Activated effector memory CD4-positive, alpha-beta T cell treated with anti-CD3 and anti-CD28 coated beads, Interleukin-2, amount 50 U/mL, for 16 hours (primary cell): Measurements from ENCODE around the gene TLCD3B.
A peak's percentile ranks its signal among the peaks of the same experiment; 100 is the strongest.
"Not testable (repeated sequence)": the region's sequence is repeated elsewhere in the genome, so short reads cannot be mapped to it uniquely, and the experiment has no call there.

Experiments used
- DNase-seq: peaks from one replicate; pipeline ENCODE4 v3.0.0-alpha.2; 2020

Gene TLCD3B

DNA sequence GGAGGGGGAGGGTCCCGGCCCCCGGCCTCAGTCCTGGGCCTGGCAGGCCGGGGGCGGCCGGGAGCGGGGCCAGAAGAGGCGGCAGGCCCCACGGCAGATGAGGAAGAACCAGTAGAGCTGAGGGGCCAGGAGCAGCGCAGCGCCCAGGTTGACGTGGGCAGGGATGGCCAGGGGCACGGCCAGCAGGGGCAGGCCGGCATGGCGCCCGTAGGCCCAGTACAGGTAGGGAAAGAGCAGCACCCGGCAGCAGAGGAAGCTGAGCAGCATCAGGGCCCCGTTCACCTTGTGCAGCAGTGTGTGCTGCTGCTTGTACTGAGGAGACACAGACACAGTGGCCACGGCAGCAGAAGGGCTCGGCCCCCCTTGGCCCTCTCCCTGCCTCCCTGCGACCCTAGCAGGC, 5.9 kb downstream of the TLCD3B start:
- no peak for DNase-seq

DNA sequence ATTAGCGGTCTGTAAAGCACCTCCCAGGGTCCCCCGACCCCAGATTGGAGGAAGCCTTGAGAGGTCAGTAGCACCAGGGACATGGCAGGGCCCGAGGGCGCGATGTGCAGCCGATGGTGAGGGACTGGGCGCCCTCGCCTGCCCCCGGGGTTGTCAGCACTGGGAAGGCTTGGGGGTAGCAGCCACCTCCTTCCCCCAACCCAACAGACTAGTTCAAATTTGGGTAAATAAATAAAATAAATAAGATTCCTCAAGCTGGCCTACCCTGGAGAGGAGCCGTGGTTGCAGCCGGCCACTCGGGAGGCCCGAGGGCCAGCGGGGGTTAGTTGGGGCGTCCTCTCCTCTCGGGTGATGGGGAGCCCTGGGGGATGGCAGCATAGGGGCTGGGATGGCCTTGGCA, 6.6 kb downstream of the TLCD3B start:
- DNase-seq, result no peak

DNA sequence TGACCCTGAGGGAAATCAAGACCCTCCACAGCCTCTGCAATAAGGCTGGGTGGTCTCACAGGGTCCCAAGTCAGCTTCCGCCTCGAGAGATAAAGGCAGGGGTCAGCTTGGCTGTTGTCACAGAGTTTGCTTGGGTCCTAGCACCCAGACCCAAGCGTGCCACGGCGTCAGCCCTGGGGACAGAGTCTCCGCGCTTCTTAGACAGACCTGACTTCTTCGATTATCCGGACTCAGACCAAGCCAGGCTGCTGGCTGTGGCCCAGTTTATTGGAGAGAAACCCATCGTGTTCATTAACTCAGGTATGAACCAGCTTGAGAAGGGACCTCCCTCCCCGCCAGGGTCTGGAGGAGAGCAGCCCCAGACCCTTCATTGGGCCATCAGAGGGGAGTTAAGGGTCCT, 7.5 kb downstream of the TLCD3B start:
- DNase-seq, result no peak

DNA sequence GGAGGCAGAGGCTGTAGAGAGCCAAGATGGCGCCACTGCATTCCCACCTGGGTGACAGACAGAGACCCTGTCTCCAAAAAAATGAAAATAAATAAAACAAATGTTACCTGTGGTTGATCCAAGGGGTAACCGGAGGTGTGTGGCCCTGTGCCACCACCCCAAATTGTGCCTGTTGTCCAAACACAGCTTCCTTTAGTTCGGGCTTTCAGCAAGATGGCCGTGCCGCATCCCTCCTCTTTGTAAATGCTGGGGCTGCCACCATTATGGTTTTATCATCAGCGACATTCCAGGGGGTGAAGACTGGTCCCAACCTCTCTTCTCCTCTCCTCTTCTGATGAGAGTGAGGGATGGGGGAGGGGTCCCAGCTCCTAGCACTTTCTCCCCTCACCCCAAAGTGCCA, 8.2 kb downstream of the TLCD3B start, which contains the start of gene C16orf92:
TSS of gene C16orf92 (plus strand) at position 312 of the 400 bp plus-strand sequence. CDS start 143 bp downstream, outside the sequence.
- DNase-seq, result no peak

DNA sequence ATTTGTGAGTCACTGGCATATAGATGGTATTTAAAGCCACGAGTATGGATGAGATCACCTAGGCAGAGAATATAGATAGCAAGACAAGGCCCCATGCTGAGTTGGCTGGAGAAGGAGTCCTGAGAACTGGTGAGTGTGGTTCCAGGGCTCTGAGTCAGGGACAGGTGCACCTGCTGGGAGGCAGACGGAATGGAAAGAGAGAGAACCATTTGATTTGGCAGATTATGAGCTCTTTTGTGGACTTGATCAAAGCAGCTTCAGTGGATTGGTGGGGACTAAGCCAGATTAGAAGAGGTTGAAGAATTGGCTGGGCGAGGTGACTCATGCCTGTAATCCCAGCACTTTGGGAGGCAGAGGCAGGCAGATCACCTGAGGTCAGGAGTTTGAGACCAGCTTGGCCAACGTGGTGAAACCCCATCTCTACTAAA, 12.3 kb downstream of the TLCD3B start:
- no peak for DNase-seq

DNA sequence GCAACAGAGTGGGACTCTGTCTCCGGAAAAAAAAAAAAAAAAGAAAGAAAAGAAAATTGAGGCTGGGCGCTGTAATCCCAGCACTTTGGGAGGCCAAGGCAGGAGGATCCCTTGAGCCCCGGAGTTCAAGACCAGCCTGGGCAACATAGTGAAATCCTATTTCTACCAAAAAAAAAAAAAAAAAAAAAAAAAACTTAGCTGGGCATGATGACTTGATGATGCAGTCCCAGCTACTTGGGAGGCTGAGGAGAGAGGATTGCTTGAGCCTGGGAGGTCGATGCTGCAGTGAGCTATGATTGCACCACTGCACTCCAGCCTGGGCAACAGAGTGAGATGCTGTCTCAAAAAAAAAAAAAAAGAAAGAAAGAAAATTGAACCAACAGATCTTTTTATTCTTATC, 13.1 kb downstream of the TLCD3B start:
- DNase-seq, result not testable (repeated sequence)

DNA sequence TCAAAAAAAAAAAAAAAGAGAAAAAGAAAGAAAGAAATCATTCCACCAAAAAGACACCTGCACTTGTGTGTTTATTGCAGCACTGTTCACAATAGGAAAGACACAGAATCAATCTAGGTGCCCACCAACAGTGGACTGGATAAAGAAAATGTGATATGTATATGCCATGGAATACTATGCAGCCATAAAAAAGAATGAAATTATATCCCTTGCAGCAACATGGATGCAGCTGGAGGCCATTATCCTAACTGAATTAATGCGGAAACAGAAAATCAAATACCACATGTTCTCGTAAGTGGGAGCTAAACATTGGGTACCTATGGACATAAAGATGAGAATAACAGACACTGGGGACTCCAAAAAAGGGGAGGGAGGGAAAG, 13.8 kb downstream of the TLCD3B start:
- no peak for DNase-seq

DNA sequence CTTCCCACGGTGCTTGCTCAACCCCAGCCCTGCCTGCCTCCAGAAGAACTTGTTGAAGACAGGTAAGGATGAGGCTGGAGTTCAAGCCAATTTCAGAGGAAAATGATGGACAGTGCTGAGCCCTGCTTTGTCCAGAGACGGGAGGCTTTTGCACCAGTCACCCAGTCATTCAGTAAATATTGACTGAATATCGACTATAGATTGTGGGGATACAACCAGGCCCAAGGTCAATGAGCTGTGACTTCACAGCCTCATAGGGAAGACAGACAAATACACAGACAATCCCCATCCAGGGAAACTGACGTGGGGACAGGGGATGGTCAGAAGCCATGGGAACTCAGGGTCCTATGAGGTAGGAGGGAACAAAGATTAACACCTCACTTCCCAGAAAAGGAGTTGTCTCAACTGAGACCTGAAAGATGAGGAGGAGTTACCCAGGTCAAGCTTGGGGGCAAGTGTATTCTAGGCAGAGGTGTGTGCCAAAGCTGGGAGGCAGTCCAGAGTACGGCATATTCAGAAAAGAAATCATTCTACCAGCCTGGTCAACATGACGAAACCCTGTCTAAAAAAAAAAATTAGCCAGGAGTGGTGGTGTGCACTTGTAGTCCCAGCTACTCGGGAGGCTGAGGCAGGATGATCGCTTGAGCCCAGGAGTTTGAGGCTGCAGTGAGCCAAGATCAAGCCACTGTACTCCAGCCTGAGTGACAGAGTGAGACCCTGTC, 14.4 kb downstream of the TLCD3B start:
- no peak for DNase-seq

DNA sequence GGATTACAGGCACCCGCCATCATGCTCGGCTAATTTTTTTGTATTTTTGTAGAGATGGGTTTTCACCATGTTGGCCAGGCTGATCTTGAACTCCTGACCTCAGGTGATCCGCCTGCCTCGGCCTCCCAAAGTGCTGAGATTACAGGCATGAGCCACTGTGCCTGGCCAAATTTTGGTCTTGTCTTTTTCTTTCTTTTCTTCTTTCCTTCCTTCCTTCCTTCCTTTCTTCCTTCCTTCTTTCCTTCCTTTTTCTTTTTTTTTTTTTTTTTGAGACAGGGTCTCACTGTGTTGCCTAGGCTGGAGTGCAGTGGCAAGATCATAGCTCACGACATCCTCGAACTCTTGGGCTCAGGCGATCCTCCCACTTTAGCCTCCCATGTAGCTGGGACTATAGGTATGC, 15.6 kb downstream of the TLCD3B start:
- DNase-seq, result not testable (repeated sequence)

DNA sequence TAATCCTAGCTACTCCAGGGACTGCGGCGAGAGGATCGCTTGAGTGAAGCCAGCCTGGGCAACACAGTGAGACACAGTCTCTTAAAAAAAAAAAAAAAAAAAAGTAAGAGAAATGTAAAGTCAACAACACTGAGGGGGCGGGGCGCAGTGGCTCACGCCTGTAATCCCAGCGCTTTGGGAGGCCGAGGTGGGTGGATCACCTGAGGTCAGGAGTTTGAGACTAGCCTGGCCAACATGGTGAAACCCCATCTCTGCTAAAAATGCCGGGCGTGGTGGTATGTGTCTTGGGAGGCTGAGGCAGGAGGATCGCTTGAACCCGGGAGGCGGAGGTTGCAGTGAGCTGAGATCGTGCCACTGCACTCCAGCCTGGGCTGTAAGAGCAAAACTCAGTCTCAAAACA, 18.5 kb downstream of the TLCD3B start:
- DNase-seq, result not testable (repeated sequence)

DNA sequence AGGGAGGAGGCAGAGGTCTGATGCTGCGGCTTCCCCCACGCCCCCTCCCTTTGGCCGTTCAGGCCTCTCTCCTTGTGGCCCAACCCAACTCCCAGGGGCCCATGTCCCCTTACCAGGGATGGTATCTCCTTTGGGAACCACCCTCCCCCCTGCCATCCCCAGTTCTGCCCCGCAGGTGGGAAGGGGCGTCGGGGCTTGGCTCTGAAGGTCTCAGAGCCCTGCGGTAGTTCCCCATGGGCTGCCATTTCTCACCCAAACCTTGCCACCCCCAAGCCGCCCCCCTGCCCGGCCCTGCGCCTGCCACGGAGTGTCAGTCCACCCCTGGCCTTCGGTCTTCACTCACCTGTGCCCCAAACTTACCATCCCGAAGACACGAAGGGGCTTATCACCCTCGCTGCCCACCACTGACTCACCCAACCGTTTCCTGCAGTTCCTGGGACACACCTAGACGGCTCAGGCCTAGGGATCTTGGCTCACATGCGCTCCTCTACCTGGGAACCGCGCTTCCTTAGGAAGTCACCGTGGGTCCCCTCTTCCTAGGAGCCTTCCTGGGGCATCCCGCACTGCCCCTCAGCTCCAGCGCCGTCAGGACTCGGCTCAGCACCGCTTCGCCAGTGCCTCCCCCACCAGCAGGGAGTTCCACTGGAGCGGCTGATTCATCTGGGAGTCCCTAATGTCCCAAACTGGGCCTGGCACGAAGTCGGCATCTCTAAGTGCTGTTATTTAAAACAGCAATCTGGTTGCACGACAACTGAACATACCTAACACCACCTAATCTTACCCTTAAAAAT, 19.2 kb downstream of the TLCD3B start:
- no peak for DNase-seq

DNA sequence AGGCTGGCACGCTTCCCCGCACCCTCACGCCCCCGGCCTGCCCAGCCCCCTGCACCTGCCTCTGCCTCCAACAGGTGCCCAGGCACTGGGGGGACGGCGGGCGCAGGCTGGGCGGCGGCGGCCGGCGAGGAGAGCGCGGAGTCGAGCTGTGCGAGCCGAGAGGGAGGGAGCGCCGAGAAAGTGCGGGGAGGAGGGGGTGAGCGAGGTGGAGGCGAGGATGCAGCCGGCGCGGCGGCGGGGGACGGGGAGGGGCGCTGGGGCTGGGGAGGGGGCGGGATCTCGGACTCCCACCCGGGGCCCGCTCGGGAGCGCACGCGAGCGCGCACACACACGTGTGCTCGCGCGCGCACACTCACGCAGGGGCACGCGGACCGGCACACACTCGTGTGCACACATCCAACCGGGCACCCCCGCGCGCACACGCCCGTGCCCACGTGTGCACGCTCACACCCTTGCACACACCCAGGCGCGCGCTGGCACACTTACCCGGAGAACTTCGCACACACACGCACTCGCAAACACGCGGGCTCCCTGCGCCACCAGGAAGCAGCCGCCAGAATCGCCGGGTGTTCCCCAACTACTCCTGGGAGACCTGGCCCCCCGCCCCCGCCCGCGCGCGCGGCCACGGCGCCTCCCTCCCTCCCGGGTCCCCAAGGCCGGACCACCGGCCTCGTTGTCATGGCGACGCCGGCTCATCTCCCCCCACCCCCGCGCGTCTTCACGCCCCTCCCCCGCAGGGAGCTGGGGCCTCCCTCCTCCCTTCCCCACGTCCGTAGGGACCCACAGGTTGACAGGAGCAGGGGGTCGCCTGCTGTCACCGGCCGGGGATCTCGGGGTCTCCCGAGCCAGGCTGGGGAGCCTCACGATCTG, 20.0 kb downstream of the TLCD3B start, which contains the start of gene DOC2A:
TSS of gene DOC2A (minus strand) at position 184 of the 870 bp plus-strand sequence. CDS start 805 bp downstream, outside the sequence.
- peak; percentile 71 for DNase-seq

DNA sequence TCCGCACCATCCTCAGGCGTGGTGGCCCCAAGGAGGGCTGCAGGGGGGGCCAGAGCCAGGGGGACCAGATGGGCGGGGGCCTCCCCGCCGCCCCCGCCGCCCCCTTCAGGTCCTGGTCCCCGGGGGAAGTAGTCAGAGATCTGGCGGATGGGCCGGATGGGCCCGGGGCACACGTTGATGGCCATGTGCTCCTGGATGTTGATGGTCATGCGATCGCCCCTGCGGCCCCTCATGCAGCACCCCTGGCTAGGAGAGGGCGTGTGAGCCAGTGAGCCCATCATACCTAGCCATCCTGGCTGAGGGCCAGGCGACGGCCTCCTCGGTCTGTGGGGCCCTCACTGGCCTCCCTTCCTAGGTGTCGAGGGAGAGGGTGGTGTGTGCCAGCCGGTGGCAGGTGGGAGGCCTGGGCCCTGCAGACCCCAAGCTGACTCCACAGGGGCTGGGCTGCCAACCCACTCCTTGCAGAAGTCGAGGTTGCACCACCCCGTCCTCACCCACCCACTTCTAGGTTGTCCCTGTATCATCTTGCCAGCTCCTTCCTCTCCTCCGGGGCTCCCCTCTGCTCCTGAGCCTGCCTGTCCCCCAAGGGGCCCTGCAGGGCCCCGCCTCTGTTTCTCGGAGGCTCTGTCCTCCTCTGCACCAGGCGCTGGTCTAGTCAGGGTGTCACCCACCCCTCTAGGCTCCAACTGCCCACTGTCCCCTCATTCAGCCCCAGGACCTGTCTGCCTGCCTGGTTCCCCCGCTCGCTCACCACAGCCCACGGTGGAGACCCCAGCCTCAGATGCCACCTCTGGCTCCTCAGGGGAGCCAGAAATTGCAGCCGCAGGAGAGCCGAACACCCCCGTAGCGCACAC, 20.9 kb downstream of the TLCD3B start:
- DNase-seq, result no peak

DNA sequence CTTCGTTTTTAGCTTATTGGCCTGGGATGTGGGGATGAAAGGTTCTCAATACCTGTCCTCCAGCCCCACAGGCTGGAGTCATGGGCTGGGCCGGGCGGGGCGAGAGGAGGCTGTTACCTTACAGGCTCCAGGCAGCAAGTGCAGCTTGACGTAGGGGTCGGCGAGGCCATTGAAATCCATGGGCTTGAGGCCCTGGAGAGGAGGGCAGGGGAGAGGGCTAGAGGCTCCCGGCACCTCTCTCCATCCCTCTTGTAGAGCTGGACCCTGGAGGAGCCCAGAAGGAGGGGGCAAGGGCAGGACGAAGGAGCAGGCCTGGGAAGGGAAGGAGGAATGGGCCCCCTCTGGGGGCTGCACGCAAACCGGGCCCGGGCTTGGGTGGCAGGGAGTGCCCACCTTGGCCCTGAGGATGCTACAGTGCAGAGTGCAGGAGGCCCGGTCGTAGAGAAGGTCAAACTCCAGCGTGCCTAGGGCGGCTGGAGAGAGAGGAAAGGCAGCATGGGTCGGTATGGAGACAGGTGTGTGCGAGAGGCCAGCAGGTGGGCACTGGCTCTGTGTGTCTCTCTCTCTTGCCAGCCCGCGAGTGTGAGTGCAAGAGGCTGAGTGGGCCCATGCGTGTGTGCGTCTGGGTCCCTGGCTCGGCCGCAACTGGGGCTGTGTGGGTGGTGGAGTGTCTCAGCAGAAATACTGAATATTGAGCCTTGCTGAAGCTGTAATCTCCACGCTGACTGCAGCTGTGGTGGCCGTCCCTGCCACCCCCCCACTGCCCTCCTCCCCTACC, 21.8 kb downstream of the TLCD3B start:
- DNase-seq, result no peak

DNA sequence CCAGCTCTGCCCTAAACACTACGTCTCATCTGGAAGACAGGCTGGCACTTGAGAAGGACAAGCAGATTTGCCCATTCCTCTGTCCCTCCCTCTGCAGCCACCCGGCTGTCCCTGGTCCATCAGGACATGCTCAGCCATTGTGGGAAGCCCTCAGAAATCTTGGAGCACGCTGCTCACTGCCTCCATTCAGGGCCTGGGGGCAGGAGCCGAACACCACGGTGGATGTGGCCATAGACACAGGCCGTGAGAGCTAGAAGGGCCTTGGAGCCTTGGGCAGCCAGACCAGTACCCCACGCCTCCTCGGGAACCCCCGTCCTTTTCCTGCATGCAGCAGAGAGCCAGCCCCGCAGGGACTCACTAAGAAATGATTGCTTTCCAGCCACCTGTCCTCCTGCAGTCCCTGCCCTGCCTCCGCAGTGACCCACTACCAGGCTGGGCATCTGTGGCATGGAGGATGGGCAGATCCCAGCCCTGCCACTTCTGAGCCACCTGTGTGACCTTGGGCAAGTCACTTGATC, 23.6 kb downstream of the TLCD3B start:
- no peak for DNase-seq

DNA sequence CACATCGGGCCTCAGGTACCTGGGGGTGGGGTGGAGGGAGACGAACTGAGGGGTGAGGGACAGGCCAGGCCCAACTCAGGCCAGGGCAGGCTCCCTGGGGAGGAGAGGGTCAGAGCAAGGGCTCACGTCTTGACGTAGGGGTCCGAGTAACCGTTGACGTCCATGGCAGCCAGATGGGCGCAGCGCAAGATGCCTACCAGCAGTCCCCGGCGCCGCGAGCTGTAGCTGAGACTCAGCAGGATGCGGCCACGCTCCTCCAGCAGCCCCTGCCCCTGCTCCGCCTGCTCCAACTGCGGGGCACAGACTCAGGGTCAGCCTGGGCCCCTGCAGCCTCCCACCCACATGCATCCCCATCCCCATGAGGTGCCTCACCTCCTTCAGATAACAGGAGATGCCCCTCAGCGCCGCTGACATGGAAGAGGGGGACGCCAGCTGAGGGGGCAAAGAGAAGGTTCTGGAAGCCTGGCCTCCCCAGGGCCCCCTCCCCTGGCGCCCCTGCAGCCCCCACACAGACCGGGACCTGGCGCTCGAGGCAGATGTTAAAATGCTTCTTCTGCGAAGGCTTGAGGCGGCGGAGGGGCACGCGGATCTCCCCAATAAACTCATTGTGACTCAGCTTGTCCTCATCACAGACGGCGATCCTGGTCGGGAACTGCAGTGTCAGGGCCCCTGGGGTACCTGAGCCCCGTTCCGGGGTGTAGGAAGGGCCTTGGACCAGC, 24.3 kb downstream of the TLCD3B start:
- DNase-seq, result no peak

DNA sequence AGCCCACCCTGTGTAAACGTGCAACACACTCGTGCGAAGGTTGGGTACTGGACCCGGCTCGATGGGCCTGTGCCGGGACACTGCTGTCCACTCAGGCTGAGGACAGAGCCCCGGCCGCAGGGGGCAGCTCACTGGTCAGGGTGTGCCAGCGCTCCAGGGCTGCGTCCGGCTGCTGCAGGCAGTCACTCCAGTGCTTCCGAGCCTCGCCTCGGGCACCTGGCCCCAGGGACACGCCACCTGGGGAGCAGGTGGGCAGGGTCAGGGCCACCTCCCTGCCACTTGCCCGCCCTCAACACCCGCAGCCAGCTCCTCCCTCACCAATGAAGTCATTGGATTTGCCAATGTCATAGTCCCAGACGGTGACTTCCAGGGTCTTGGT, 25.0 kb downstream of the TLCD3B start:
- no peak for DNase-seq

DNA sequence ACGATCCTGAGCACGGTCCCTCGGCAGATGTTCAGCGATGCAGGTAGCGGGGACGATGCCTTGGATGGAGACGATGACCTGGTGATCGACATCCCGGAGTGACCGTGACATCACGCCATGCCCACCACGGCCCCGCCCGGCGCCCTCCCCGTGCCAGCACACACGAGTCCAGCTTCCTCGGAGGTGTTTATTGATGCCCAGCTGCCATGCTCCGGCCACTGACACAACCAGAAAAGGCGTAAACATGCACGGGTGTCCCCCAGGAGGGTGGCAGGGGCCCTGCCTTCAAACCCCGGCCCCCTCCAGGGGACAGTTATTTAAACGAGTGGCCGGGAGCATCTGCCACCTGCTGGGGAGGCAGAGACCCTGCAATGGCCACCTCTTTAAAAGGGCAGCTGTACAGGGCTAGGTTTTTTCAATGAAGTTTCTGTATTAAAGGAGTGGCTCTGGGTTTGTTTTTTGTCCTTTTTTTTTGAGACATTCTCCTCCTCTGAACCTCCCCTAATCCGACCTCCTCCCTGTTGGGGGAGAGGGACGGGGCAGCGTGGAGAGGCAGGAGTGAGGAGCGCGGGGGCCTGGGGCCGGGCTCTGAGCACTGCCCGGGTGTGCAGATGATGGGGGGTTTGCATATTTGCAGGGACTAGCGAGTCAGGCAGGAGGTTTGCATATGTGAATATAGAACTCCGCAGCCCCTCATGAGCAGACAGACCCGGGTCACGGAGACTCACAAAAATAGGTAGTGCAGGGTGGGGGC, 25.6 kb downstream of the TLCD3B start:
- DNase-seq, result peak; percentile 73

DNA sequence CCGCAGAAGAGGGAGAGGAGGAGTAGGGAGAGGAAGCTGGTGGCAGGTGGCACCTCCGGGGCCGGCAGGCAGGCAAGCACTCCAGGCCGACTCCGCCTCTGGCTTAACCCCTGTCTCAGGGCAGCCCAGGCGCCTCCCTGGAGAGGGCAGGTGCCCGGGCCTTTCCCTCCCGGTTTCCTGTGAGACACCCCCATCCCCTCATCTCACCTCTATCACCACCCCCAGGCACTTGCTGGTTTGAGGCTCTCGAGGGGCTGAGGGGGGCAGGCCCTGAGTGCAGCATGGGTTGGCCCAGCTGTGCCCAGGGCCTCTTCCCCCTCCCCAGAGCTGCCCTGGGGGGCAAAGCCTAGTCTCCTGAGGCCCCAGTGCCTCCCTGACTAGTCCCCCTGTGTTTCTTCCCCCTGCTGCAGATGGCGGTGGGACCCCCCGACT, 26.2 kb downstream of the TLCD3B start:
- no peak for DNase-seq

DNA sequence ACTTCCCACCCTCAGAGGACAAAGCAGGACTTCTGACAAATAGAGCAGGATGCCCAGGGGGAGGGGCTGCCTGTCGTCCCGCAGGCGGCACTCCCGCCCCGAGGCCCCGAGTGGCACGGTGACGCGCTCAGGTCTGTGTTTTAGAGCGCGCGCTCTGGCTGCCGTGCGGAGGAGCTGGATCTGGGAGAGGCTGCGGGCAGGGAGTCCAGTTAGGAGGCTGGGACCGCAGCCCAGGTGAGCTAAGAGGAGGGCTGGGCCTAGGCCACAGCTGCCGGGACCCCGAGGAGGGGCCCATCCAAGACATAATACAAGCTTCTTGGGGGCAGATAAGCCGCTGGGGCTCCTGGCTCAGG, 26.7 kb downstream of the TLCD3B start:
- DNase-seq, result no peak
